Neuronal stem cell (in vitro differentiated cells): ENCODE measurements around the gene EFR3B.

ENCODE experiments used
- DNase-seq: peaks from one replicate; pipeline ENCODE4 v3.0.0-alpha.2; 2013; ENCODE audit warnings: low spot score
- H2AFZ ChIP-seq: one replicate; pipeline ENCODE4 v1.6.1; 2013; ENCODE audit warnings: mild to moderate bottlenecking, low read length, inconsistent platforms
- H2AK5ac ChIP-seq: 2 replicates; pipeline ENCODE4 v1.6.1; 2013; ENCODE audit warnings: low read depth, mild to moderate bottlenecking, inconsistent platforms, low read length, moderate library complexity, mixed read lengths
- H2BK120ac ChIP-seq: 2 replicates; pipeline ENCODE4 v1.6.1; 2013; ENCODE audit warnings: low read depth, mild to moderate bottlenecking, inconsistent platforms, low read length, moderate library complexity, mixed read lengths
- H2BK12ac ChIP-seq: one replicate; pipeline ENCODE4 v1.6.1; 2013; ENCODE audit warnings: low read length, inconsistent platforms
- H2BK15ac ChIP-seq: 2 replicates; pipeline ENCODE4 v1.6.1; 2013; ENCODE audit warnings: mild to moderate bottlenecking, low read length, inconsistent platforms, mixed read lengths
- H2BK5ac ChIP-seq: one replicate; pipeline ENCODE4 v1.6.1; 2013; ENCODE audit warnings: inconsistent platforms, mild to moderate bottlenecking, low read length, moderate library complexity
- H3K14ac ChIP-seq: one replicate; pipeline ENCODE4 v1.6.1; 2013; ENCODE audit warnings: low read length, inconsistent platforms
- H3K18ac ChIP-seq: 2 replicates; pipeline ENCODE4 v1.6.1; 2013; ENCODE audit warnings: low read length, inconsistent platforms
- H3K23ac ChIP-seq: 2 replicates; pipeline ENCODE4 v1.6.1; 2013; ENCODE audit warnings: low read depth, mild to moderate bottlenecking, mixed read lengths, low read length, inconsistent platforms; ENCODE audit not compliant: poor library complexity
- H3K27ac ChIP-seq: replicated peaks from 3 replicates; pipeline ENCODE4 v1.5.1; 2013; ENCODE audit warnings: low read length, inconsistent platforms
- H3K27me3 ChIP-seq, 3 experiments: 2 replicates each; pipeline ENCODE4 v1.6.1; 2013; ENCODE audit warnings: low read length in 3 of 3, mild to moderate bottlenecking in 2 of 3, inconsistent platforms in 1 of 3, low read depth in 1 of 3, mixed read lengths in 1 of 3, moderate library complexity in 1 of 3; ENCODE audit not compliant: control insufficient read depth in 3 of 3, insufficient read depth in 3 of 3
- H3K36me3 ChIP-seq, 2 donors: replicated peaks in 1 of 2; 2 replicates each; pipeline ENCODE4 v1.6.1; 2013; ENCODE audit warnings: low read length in 2 of 2; ENCODE audit not compliant: control insufficient read depth in 2 of 2, insufficient read depth in 2 of 2
- H3K4ac ChIP-seq: 2 replicates; pipeline ENCODE4 v1.6.1; 2013; ENCODE audit warnings: inconsistent platforms, mild to moderate bottlenecking, low read length, moderate library complexity
- H3K4me1 ChIP-seq, 2 donors: 1 replicate in 1 of 2; 2 replicates in 1 of 2; pipeline ENCODE4 v1.6.1; 2013; ENCODE audit warnings: low read length in 2 of 2, low read depth in 1 of 2; ENCODE audit not compliant: control insufficient read depth in 2 of 2, insufficient read depth in 1 of 2
- H3K4me2 ChIP-seq: one replicate; pipeline ENCODE4 v1.6.1; 2013; ENCODE audit warnings: mild to moderate bottlenecking, low read length, inconsistent platforms; ENCODE audit not compliant: insufficient read depth, poor library complexity, severe bottlenecking
- H3K4me3 ChIP-seq, 2 donors: 2 replicates each; pipeline ENCODE4 v1.5.1; 2013; ENCODE audit warnings: low read length in 2 of 2, mild to moderate bottlenecking in 2 of 2, inconsistent platforms in 1 of 2, moderate library complexity in 1 of 2
- H3K79me1 ChIP-seq: one replicate; pipeline ENCODE4 v1.6.1; 2013; ENCODE audit warnings: low read depth, mild to moderate bottlenecking, inconsistent platforms, low read length, moderate library complexity
- H3K9ac ChIP-seq: one replicate; pipeline ENCODE4 v1.6.1; 2013; ENCODE audit warnings: mild to moderate bottlenecking, low read depth, low read length, inconsistent platforms; ENCODE audit not compliant: poor library complexity
- H3K9me3 ChIP-seq, 2 donors: replicated peaks in 1 of 2; 2 replicates each; pipeline versions ENCODE3 to v1.6.1; 2013; ENCODE audit warnings: low read length in 2 of 2, mild to moderate bottlenecking in 2 of 2, inconsistent platforms in 1 of 2, low read depth in 1 of 2, mixed read lengths in 1 of 2, moderate library complexity in 1 of 2; ENCODE audit not compliant: control insufficient read depth in 2 of 2, insufficient read depth in 1 of 2
- H4K8ac ChIP-seq: one replicate; pipeline ENCODE4 v1.6.1; 2013; ENCODE audit warnings: low read depth, mild to moderate bottlenecking, inconsistent platforms, low read length, moderate library complexity
- H4K91ac ChIP-seq: one replicate; pipeline ENCODE4 v1.6.1; 2013; ENCODE audit warnings: low read length, low read depth, mild to moderate bottlenecking, inconsistent platforms; ENCODE audit not compliant: poor library complexity
- WGBS, 2 donors: extraction: QIAGEN DNeasy Blood & Tissue Kit; methylation state at CpG; one replicate each; pipeline ENCODE4 v1.1.7; 2013; ENCODE audit warnings: missing lambda C conversion rate in 2 of 2, mixed read lengths in 1 of 2; ENCODE audit not compliant: insufficient read length in 2 of 2, insufficient replicate concordance in 1 of 2; ENCODE audit errors: extremely low coverage in 2 of 2; 5-methylcytosine and 5-hydroxymethylcytosine counted together

The EFR3B gene

DNA sequence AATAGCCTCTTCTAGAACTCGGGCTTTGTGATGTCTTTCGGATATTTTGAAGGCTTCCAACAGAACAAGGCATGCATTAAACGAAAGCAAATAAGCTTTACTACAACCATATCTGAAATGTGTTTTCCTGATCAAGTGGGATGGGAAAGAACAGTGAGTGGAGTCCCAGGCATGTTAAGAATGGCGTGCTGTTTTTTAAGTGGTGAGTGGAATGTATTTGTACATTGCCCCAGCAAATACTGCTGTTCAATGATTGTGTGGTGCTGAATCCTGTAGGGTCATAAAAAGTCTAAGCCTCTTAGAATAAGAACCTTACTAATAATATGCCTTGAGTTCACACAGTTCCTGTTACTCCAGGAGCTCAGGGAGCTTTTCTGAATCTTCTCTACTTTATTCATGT, 74.0 kb downstream of the EFR3B start:
- no peak overlapping the region for H3K4ac ChIP-seq
- H3K4me1 ChIP-seq = no peaks in the 10 kb centered on the region
- H3K27ac ChIP-seq = no peak overlapping the region
- H2BK120ac ChIP-seq = no peak overlapping the region
- peaks cover 0 to 2% of the 10 kb centered on the region in 2 donors for H3K9me3 ChIP-seq
- H2BK12ac ChIP-seq = no peak overlapping the region
- H2BK15ac ChIP-seq = no peak overlapping the region
- no peaks in the 10 kb centered on the region for H3K79me1 ChIP-seq
- no peak overlapping the region for H4K91ac ChIP-seq
- H3K4me3 ChIP-seq = no peak overlapping the region
- no peak overlapping the region for H3K4me2 ChIP-seq
- H3K27me3 ChIP-seq = no peaks in the 10 kb centered on the region
- H3K23ac ChIP-seq = no peak overlapping the region
- H2AFZ ChIP-seq = no peak overlapping the region
- no peak overlapping the region for H4K8ac ChIP-seq
- H3K18ac ChIP-seq = no peak overlapping the region
- H3K9ac ChIP-seq = no peak overlapping the region
- no peak overlapping the region for H3K14ac ChIP-seq
- H2BK5ac ChIP-seq = no peak overlapping the region
- no CpG with 5 or more reads among the region's 4 CpGs for WGBS, 2 donors
- no peak for DNase-seq
- H3K36me3 ChIP-seq = peaks cover 0 to 9% of the 10 kb centered on the region in 2 donors
- H2AK5ac ChIP-seq = no peak overlapping the region

DNA sequence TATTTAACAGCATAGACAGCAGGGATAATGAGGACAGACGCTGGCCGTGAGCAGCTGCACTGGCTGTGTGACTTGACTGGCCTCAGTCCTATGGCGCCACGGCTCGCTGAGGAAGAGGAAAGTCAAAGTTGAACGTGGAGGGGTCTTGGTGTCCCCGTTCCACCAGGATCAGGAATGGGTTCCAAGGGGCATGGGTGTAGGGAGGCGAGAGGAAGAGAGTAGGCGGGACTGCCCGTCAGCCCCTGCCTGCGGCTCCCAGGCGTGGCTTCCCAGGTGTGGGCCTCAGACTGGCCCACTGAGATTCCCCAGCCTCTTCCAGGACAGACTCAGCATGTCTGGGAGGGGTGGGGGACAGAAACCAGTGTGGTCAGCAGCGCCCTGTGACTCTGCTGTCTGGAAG, 75.1 kb downstream of the EFR3B start:
- WGBS, 2 donors = no CpG with 5 or more reads among the region's 13 CpGs
- H3K27ac ChIP-seq = no peak overlapping the region
- no peak overlapping the region for H2AK5ac ChIP-seq
- H2BK12ac ChIP-seq = no peak overlapping the region
- H3K4ac ChIP-seq = no peak overlapping the region
- DNase-seq = no peak
- no peaks in the 10 kb centered on the region for H3K4me1 ChIP-seq
- H3K36me3 ChIP-seq = peaks cover 2 to 7% of the 10 kb centered on the region in 2 donors
- peak overlapping the region; percentile 15 for H3K18ac ChIP-seq
- H3K9me3 ChIP-seq = peaks cover 0 to 2% of the 10 kb centered on the region in 2 donors
- H2AFZ ChIP-seq = no peak overlapping the region
- peak overlapping the region; percentile 45 for H3K23ac ChIP-seq
- H3K27me3 ChIP-seq = no peaks in the 10 kb centered on the region
- H3K9ac ChIP-seq = no peak overlapping the region
- H3K4me2 ChIP-seq = no peak overlapping the region
- H3K4me3 ChIP-seq = no peak overlapping the region
- H4K8ac ChIP-seq = no peak overlapping the region
- H3K14ac ChIP-seq = no peak overlapping the region
- no peak overlapping the region for H2BK5ac ChIP-seq
- no peak overlapping the region for H2BK15ac ChIP-seq
- H2BK120ac ChIP-seq = no peak overlapping the region
- H3K79me1 ChIP-seq = no peaks in the 10 kb centered on the region
- no peak overlapping the region for H4K91ac ChIP-seq

DNA sequence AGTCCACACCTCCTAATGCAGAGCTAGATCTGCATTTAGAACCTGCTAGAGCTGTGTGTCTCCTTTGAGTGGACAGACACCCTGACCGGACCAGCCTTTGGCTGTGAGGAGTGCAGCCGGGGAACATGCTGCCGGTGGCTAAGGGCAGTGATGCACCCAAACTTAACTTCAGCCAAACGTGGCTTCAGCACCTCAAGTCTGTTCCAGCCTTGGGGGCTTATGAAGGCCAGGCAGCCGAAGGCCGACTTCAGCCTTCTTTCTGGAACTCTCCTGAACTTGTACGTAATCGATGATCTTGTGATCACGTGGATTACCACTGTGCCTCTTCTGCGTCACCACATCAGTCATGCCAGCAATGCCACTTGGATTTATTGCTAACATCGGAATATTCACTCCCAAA, 77.4 kb downstream of the EFR3B start:
- H3K18ac ChIP-seq = no peak overlapping the region
- no peak overlapping the region for H3K4ac ChIP-seq
- H3K9ac ChIP-seq = no peak overlapping the region
- H3K9me3 ChIP-seq = peaks cover 0 to 2% of the 10 kb centered on the region in 2 donors
- no peaks in the 10 kb centered on the region for H3K79me1 ChIP-seq
- H4K91ac ChIP-seq = no peak overlapping the region
- no peak overlapping the region for H2BK12ac ChIP-seq
- no peak overlapping the region for H2BK120ac ChIP-seq
- H3K23ac ChIP-seq = no peak overlapping the region
- no peak overlapping the region for H2BK5ac ChIP-seq
- H2BK15ac ChIP-seq = no peak overlapping the region
- DNase-seq = no peak
- no peak overlapping the region for H3K4me2 ChIP-seq
- WGBS, 2 donors = no CpG with 5 or more reads among the region's 11 CpGs
- H3K27ac ChIP-seq = no peak overlapping the region
- H3K36me3 ChIP-seq = peaks cover 13 to 22% of the 10 kb centered on the region in 2 donors
- no peak overlapping the region for H4K8ac ChIP-seq
- H3K14ac ChIP-seq = no peak overlapping the region
- H2AFZ ChIP-seq = no peak overlapping the region
- H3K27me3 ChIP-seq = no peaks in the 10 kb centered on the region
- H3K4me1 ChIP-seq = no peaks in the 10 kb centered on the region
- H3K4me3 ChIP-seq = no peak overlapping the region
- no peak overlapping the region for H2AK5ac ChIP-seq

DNA sequence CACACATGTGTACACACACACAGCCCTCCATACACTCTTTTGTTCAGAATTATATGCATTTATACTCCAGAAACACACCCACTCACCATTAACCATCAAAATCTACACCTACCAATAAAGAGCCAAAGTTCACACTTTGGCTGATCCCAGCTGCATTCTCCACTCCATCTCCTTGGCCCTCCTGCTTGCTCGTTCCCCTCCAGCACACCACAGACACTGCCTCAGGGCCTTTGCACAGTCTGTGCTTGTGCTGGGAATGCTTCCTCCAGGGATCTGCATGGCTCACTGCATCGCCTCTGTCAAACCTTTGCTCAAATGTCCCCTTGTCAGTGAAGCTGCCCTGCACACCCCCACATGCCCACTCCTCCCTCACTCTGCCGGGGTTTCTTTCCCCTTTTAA, 80.5 kb downstream of the EFR3B start:
- Histone ChIP-seq H3K4me1 (no peaks in the 10 kb centered on the region), H3K23ac (no peak overlapping the region), H3K79me1 (no peaks in the 10 kb centered on the region), H3K4ac (no peak overlapping the region), H3K18ac (no peak overlapping the region), H3K36me3 (peaks cover 13 to 22% of the 10 kb centered on the region in 2 donors), H4K91ac (no peak overlapping the region), H3K27me3 (no peaks in the 10 kb centered on the region), H2BK15ac (no peak overlapping the region), H3K9me3 (no peaks in the 10 kb centered on the region), H2BK5ac (no peak overlapping the region), H3K14ac (no peak overlapping the region), H3K4me3 (no peak overlapping the region), H2BK120ac (no peak overlapping the region), H3K9ac (no peak overlapping the region), H2BK12ac (no peak overlapping the region), H4K8ac (no peak overlapping the region), H2AK5ac (no peak overlapping the region), H3K27ac (no peak overlapping the region), H2AFZ (no peak overlapping the region), H3K4me2 (no peak overlapping the region)
- no peak for DNase-seq
- WGBS, 2 donors = no CpG with 5 or more reads among the region's 3 CpGs
